ENCODE measurements around the gene FST. TPM values are rescaled to one million over a fixed set of nuclear protein-coding genes. Genes with fewer than 3 reads are reported as not detected.

Gene FST
- total RNA-seq, 1 experiment from 2014 or later: 0.51 TPM

DNA sequence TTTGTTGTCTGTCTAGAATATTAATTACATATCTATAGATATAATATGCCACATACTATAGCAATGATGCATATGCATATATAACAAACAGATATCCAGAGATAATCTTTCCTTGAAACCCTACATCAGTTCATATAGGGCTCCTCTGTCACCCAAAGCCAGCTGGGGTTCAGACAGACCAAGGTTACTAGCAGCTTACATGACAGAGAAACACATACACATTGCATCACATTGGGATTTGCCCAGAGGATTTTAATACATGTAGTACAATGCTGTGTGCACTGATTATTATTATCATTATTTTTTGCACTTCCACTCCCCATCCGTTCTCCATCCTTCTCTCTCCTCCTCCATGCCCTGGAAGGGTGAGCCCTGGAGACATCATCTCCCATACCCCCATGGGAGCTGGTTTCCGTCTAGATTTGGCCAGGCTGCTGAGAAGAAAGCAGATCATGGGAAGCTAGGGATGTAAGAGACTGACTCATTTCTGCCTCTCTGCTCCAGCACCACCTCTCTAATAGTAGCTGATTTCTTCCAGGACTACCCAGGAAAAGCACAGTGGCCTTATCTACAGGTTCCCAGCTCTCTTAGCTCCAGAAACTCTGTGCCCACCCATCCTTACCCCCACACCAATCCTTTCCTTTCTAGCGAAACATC, 23.3 kb downstream of the FST start:
- ChIA-PET CTCF (no interaction called here), POLR2A (no interaction called here)
- H3K27me3 ChIP-seq (ENCODE audit: control insufficient read depth, insufficient read depth, low read length): peaks cover 6% of the 10 kb centered on the region
- intact Hi-C loops (cut with micrococcal nuclease; ENCODE audit: unreplicated experiment) (no loop called here), in situ Hi-C loops (cut with HindIII; ENCODE audit: low pct_unique_long_range_greater_than_20kb, low sequenced_read_pairs) (no loop called here)
- no peak overlapping the region for H3K27ac ChIP-seq (ENCODE audit: low read length)
- H3K9me3 ChIP-seq (ENCODE audit: control insufficient read depth, insufficient read depth, low read depth, low read length): no peaks in the 10 kb centered on the region
- no peaks in the 10 kb centered on the region for H3K4me1 ChIP-seq (ENCODE audit: control insufficient read depth, insufficient read depth, low read length)
- DNase-seq (ENCODE audit: low read depth, low spot score) (no peak), ATAC-seq (no peak)
- H3K36me3 ChIP-seq (ENCODE audit: control insufficient read depth, insufficient read depth, low read length): no peaks in the 10 kb centered on the region
- no peak overlapping the region for H3K4me3 ChIP-seq (ENCODE audit: low read depth in 2 of 2, low read length in 2 of 2)
- TF ChIP-seq POLR2AphosphoS5 (IDR thresholded peaks at IDR 0.05; ENCODE audit: low read depth, low read length) (no peak), SIN3A (IDR thresholded peaks at IDR 0.05; ENCODE audit: borderline replicate concordance, insufficient read depth, low read depth, low read length) (no peak), CTCF (IDR thresholded peaks at IDR 0.05) (no peak), TCF7L2 (IDR thresholded peaks at IDR 0.05; ENCODE audit: low read depth, low read length) (no peak)
- TF ChIP-seq, protein P1, sequence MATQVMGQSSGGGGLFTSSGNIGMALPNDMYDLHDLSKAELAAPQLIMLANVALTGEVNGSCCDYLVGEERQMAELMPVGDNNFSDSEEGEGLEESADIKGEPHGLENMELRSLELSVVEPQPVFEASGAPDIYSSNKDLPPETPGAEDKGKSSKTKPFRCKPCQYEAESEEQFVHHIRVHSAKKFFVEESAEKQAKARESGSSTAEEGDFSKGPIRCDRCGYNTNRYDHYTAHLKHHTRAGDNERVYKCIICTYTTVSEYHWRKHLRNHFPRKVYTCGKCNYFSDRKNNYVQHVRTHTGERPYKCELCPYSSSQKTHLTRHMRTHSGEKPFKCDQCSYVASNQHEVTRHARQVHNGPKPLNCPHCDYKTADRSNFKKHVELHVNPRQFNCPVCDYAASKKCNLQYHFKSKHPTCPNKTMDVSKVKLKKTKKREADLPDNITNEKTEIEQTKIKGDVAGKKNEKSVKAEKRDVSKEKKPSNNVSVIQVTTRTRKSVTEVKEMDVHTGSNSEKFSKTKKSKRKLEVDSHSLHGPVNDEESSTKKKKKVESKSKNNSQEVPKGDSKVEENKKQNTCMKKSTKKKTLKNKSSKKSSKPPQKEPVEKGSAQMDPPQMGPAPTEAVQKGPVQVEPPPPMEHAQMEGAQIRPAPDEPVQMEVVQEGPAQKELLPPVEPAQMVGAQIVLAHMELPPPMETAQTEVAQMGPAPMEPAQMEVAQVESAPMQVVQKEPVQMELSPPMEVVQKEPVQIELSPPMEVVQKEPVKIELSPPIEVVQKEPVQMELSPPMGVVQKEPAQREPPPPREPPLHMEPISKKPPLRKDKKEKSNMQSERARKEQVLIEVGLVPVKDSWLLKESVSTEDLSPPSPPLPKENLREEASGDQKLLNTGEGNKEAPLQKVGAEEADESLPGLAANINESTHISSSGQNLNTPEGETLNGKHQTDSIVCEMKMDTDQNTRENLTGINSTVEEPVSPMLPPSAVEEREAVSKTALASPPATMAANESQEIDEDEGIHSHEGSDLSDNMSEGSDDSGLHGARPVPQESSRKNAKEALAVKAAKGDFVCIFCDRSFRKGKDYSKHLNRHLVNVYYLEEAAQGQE (IDR thresholded peaks at IDR 0.05; ENCODE audit: insufficient read depth in 1 of 2, low read depth in 2 of 2, low read length in 1 of 2): no peak
- no TSS peak for BruUV-seq (replicated peaks)

DNA sequence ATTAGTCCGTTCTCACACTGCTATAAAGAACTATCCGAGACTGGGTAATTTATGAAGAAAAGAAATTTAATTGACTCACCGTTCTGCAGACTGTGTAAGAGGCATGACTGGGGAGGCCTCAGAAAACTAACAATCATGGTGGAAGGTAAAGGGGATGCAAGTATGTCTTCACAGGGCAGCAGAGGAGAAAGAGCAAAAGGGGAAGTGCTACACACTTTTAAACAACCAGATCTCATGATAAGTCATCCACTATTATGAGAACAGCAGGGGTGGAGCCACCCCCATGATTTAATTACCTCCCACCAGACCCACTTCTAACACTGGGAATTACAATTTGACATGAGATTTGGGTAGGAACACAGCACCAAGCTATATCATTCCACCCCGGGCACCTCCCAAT, 26.6 kb downstream of the FST start:
- in situ Hi-C loops (cut with HindIII; ENCODE audit: low pct_unique_long_range_greater_than_20kb, low sequenced_read_pairs): no loop called here
- H3K27ac ChIP-seq (ENCODE audit: low read length): no peak overlapping the region
- no peaks in the 10 kb centered on the region for H3K36me3 ChIP-seq (ENCODE audit: control insufficient read depth, insufficient read depth, low read length)
- no TSS peak for BruUV-seq (replicated peaks)
- TF ChIP-seq CTCF (IDR thresholded peaks at IDR 0.05) (no peak), TCF7L2 (IDR thresholded peaks at IDR 0.05; ENCODE audit: low read depth, low read length) (no peak), SIN3A (IDR thresholded peaks at IDR 0.05; ENCODE audit: borderline replicate concordance, insufficient read depth, low read depth, low read length) (no peak), POLR2AphosphoS5 (IDR thresholded peaks at IDR 0.05; ENCODE audit: low read depth, low read length) (no peak)
- TF ChIP-seq, protein P1 (IDR thresholded peaks at IDR 0.05; ENCODE audit: insufficient read depth in 1 of 2, low read depth in 2 of 2, low read length in 1 of 2): no peak
- H3K4me3 ChIP-seq (ENCODE audit: low read depth in 2 of 2, low read length in 2 of 2): no peak overlapping the region
- intact Hi-C loops (cut with micrococcal nuclease; ENCODE audit: unreplicated experiment): no loop called here
- ATAC-seq: no peak
- H3K27me3 ChIP-seq (ENCODE audit: control insufficient read depth, insufficient read depth, low read length): peaks cover 6% of the 10 kb centered on the region
- CTCF ChIA-PET: no interaction called here
- no peaks in the 10 kb centered on the region for H3K4me1 ChIP-seq (ENCODE audit: control insufficient read depth, insufficient read depth, low read length)
- DNase-seq (ENCODE audit: low read depth, low spot score): no peak
- POLR2A ChIA-PET: no interaction called here
- H3K9me3 ChIP-seq (ENCODE audit: control insufficient read depth, insufficient read depth, low read depth, low read length): no peaks in the 10 kb centered on the region
